Esophagus muscularis mucosa (tissue), 4 donors: Measurements from ENCODE around the gene TSFM.

Experiments used
- EP300 ChIP-seq: sonication (generic); formaldehyde crosslinking; IDR thresholded peaks from one replicate; pipeline ENCODE4 v1.6.1; 2017; ENCODE audit warnings: antibody characterized with exemption
- POLR2A ChIP-seq: fragments of 450-650 bp; IDR thresholded peaks from one replicate; pipeline ENCODE4 v1.6.1; 2017; ENCODE audit warnings: antibody characterized with exemption, moderate library complexity, mild to moderate bottlenecking, low read depth
- POLR2AphosphoS5 ChIP-seq, 2 donors: sonication (generic); formaldehyde crosslinking; IDR thresholded peaks; one replicate each; pipeline ENCODE4 v1.6.1; 2017; ENCODE audit warnings: antibody characterized with exemption in 2 of 2
- TF ChIP-seq, protein P1 (sequence below), 3 experiments: fragments of 200-600 bp in 2 of 3; fragments of 450-650 bp in 1 of 3; sonication (generic) in 2 of 3; IDR thresholded peaks; one replicate each; pipeline ENCODE4 v1.5.1; 2017 to 2019; ENCODE audit warnings: antibody characterized with exemption in 3 of 3, mild to moderate bottlenecking in 2 of 3, moderate library complexity in 1 of 3

DNA sequence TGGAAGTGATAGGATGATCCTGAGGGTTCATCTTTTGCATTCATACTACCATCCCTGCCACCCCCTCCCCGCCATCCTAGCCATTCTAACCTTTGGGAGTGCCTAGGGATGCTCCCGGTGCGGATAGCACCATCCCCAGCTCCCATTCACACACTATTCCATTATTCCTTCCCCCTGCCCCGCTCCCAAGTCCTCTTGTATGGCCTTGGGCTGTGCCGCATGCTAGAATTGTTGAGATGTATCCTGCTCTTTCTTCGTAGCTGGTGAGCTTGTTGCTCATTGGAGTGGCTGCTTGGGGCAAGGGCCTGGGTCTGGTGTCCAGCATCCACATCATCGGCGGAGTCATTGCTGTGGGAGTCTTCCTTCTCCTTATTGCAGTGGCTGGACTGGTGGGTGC lies 37.1 kb upstream of the TSFM start:
- TF ChIP-seq, protein P1, sequence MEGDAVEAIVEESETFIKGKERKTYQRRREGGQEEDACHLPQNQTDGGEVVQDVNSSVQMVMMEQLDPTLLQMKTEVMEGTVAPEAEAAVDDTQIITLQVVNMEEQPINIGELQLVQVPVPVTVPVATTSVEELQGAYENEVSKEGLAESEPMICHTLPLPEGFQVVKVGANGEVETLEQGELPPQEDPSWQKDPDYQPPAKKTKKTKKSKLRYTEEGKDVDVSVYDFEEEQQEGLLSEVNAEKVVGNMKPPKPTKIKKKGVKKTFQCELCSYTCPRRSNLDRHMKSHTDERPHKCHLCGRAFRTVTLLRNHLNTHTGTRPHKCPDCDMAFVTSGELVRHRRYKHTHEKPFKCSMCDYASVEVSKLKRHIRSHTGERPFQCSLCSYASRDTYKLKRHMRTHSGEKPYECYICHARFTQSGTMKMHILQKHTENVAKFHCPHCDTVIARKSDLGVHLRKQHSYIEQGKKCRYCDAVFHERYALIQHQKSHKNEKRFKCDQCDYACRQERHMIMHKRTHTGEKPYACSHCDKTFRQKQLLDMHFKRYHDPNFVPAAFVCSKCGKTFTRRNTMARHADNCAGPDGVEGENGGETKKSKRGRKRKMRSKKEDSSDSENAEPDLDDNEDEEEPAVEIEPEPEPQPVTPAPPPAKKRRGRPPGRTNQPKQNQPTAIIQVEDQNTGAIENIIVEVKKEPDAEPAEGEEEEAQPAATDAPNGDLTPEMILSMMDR (IDR thresholded peaks at IDR 0.05) = no peak
- TF ChIP-seq EP300 (no peak), POLR2AphosphoS5 (IDR thresholded peaks at IDR 0.05) (no peak), POLR2A (no peak)
